ENCODE results near the gene ATP6V0D1.

The ATP6V0D1 gene

GRCh38 chr16:67463059-67463458 is 17.9 kb downstream of the ATP6V0D1 start:
- DNase-seq (ENCODE audit: low read depth): no peak

GRCh38 chr16:67462279-67462655 is 18.7 kb downstream of the ATP6V0D1 start:
- DNase-seq (ENCODE audit: low read depth): no peak

GRCh38 chr16:67461600-67462278 is 19.2 kb downstream of the ATP6V0D1 start:
- no peak for DNase-seq (ENCODE audit: low read depth)

DNA sequence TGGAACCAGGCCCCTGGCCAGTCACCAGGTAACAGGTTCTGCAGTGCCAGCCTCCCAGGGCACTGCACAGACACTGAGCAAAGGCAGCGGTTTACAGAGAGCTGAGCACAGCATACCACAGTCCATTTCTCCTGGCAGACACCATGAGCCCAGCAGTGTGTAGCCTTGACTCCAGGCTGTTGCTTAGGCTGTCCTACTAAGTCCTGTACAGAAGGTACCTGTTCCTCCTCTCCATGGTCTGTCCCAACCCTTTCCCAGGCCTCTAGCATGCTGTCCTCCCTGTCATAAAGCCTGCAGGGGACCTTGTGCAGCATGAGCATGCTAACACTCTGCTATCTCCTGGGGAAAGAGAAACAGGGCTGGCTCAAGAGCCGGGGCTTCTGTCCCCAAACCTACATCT is 20.0 kb downstream of the ATP6V0D1 start:
- no peak for DNase-seq (ENCODE audit: low read depth)

DNA sequence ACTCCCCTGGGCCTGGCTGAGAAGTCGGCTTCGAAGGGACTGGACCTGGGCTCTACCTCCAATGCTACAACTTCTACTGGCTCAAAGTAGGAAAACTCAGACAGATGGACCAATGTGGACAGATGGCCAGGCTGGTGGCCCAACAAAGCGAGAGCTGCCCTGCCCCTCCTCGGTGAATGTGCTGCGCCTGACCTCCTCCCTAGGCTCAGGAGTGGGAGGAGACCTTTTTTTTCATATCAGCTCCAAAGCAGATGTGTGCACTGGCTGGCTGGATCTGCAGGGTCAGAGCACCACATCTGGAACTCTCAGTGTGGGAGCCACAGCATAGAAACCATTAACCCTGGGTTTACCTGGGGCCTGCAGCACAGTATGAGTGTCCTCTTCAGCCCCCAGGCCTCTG is 20.8 kb downstream of the ATP6V0D1 start:
- no peak for DNase-seq (ENCODE audit: low read depth)

GRCh38 chr16:67459861-67460150 is 21.2 kb downstream of the ATP6V0D1 start:
- DNase-seq (ENCODE audit: low read depth): no peak

GRCh38 chr16:67459066-67459860 is 21.7 kb downstream of the ATP6V0D1 start:
- no peak for DNase-seq (ENCODE audit: low read depth)

GRCh38 chr16:67458121-67458641 is 22.8 kb downstream of the ATP6V0D1 start:
- DNase-seq (ENCODE audit: low read depth): no peak

DNA sequence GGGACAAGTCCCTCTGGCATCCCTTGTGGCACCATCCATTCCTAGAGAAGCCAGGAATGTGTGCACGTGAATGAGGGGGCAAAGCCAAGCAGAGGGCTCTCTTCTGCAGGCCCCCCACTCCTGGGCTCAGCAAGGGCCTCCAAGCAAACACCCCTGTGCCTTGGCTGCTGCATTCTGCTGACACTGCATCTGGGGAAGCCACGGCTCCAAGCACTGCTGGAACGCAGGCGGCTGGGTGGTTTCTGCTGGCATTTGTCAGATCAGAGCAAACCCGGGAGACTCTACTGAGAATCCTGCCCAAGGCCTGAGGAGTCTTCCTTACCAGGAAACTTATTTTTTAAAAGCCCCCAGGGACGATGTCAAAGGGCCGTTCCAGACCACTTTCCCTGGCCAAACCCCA is 23.3 kb downstream of the ATP6V0D1 start:
- DNase-seq (ENCODE audit: low read depth): no peak

GRCh38 chr16:67456391-67457081 is 24.4 kb downstream of the ATP6V0D1 start:
- DNase-seq (ENCODE audit: low read depth): no peak

DNA sequence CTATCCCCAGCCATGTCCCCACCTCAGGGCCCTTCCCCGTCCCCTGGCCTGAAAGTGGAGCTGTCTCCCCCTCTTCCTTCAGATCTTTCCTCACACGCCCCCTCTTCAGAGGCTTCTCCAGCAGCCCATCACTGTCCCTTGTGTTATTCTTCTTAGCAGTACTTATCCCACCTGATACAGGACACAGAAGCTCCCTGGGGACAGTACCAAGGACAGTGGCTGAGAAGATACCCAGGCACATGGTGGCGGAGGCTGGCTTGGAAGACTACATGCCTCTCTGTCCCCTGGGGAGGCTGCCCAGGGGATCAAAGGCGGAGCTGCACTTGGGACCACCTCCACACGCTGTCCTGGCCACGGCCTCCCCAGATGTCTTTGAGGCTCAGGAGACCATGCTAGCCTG is 26.1 kb downstream of the ATP6V0D1 start:
- no peak for DNase-seq (ENCODE audit: low read depth)

- no peak for DNase-seq (ENCODE audit: low read depth)
Measured at GRCh38 chr16:67454104-67454503, 26.9 kb downstream of the ATP6V0D1 start.

GRCh38 chr16:67451704-67452435 is 29.1 kb downstream of the ATP6V0D1 start:
- DNase-seq (ENCODE audit: low read depth): no peak

- no peak for DNase-seq (ENCODE audit: low read depth)
Measured at GRCh38 chr16:67451061-67451703, 29.8 kb downstream of the ATP6V0D1 start.

GRCh38 chr16:67449739-67450138 is 31.2 kb downstream of the ATP6V0D1 start:
- DNase-seq (ENCODE audit: low read depth): no peak

DNA sequence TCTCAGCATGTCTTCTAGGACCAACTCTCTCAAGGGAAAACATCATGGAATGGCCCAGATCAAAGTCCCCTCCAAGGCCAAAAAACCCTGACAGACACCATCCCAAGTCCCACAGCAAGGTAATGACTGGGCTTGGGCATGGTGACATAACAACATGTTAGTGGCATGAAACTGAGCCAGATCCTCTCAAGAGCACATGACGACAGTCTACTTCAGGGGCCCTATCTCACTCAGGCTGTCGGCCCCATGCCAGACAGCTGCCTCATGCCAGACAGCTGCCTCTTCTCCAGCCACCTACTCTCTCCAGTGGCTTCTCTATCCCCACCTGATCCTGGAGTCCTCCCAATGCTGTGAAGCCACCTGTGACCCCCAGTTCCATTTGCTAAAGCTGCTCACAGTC is 31.6 kb downstream of the ATP6V0D1 start:
- DNase-seq (ENCODE audit: low read depth): no peak

DNA sequence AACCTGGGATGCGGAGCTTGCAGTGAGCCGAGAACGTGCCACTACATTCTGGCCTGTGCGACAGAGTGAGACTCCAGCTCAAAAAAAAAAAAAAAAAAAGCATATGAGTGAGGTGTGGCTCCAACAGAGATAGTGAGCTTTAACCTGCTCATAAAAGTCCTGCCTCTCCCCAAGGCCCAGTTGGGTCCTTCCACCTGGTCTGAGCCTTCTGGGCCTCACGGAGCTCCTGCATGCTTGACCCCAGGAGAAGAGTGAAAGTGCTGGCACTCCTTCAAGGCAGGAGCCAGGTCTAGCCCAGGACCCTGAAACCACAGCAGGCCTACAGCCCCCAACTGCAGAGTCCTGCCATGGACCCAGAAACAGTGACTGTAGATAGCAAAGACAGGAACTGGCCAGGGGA is 32.4 kb downstream of the ATP6V0D1 start:
- DNase-seq (ENCODE audit: low read depth): no peak

DNA sequence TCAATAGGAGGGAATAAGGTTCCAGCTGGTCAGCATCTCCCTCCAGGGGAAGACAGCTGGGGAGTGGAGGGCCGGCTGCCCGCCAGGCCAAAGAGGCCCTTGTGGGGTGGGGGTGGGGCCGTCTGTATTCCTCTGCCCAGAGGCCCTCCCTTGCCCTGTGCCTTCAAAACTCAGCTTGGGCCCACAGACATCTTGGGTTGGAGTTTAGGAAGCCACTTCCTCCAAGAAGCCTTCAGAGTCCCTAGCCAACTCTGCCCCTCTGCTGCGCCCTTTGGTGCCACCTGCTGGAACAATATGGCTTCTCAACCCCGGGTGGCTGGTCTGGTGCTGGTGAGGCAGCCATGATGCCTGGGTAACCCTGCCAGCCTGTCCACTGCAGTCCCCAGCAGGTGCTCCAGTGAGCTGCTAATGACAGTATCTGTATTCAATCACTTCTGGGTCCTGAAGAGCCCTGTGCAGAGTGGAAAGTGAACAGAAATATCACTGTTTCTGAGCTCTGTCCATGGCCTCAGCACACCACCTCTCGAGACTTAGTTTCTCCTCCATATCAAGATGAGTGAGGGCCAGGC is 33.4 kb downstream of the ATP6V0D1 start:
- DNase-seq (ENCODE audit: low read depth): peak; percentile 10

DNA sequence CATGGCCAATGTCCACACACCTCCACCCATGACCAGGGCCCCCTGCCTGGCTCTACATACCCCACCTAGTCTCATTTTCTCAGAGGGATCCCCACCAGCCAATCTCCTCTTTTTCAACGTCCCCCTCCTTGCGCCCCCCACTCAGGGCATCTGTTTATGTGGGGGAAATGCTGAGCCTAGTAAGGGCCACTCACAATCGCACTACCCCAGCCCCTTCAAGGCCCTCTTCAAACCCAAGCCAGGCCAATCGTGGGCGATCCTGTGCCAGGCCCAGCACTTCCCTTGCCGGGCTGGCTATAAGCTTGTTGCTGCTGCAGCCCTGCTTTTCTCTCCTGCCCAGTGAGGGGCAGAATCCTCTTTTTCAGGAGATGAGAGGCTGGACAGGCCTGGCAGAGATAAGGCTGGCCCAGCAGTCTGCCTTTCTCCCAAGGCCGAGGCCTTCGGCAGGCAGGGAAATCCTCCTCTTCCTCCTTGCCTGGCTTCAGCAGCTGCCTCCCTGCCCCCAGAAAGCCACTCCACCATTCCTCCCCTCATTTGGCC is 33.9 kb downstream of the ATP6V0D1 start:
- no peak for DNase-seq (ENCODE audit: low read depth)

GRCh38 chr16:67445913-67446907 is 34.7 kb downstream of the ATP6V0D1 start:
- DNase-seq (ENCODE audit: low read depth): no peak
